GM12865 (cell line): ENCODE data around the gene TCHP.

Experiments
- DNase-seq: peaks from one replicate; pipeline ENCODE4 v3.0.0; 2010; ENCODE audit warnings: low read depth
- H3K4me3 ChIP-seq: 2 replicates; pipeline ENCODE4 v1.5.1; 2011; ENCODE audit warnings: mild to moderate bottlenecking, low read depth, low read length, control low read depth
- TF ChIP-seq, protein P1 (sequence below): IDR thresholded peaks from 2 replicates; pipeline ENCODE4 v1.5.1; 2011; ENCODE audit warnings: low read length, control low read depth, low read depth, inconsistent platforms; ENCODE audit not compliant: insufficient read depth; ENCODE audit errors: missing control alignments

TCHP gene

GRCh38 chr12:109961201-109961600, 61.1 kb downstream of the TCHP start:
- TF ChIP-seq, protein P1, sequence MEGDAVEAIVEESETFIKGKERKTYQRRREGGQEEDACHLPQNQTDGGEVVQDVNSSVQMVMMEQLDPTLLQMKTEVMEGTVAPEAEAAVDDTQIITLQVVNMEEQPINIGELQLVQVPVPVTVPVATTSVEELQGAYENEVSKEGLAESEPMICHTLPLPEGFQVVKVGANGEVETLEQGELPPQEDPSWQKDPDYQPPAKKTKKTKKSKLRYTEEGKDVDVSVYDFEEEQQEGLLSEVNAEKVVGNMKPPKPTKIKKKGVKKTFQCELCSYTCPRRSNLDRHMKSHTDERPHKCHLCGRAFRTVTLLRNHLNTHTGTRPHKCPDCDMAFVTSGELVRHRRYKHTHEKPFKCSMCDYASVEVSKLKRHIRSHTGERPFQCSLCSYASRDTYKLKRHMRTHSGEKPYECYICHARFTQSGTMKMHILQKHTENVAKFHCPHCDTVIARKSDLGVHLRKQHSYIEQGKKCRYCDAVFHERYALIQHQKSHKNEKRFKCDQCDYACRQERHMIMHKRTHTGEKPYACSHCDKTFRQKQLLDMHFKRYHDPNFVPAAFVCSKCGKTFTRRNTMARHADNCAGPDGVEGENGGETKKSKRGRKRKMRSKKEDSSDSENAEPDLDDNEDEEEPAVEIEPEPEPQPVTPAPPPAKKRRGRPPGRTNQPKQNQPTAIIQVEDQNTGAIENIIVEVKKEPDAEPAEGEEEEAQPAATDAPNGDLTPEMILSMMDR = no peak
- no peak overlapping the region for H3K4me3 ChIP-seq
- DNase-seq = no peak

DNA sequence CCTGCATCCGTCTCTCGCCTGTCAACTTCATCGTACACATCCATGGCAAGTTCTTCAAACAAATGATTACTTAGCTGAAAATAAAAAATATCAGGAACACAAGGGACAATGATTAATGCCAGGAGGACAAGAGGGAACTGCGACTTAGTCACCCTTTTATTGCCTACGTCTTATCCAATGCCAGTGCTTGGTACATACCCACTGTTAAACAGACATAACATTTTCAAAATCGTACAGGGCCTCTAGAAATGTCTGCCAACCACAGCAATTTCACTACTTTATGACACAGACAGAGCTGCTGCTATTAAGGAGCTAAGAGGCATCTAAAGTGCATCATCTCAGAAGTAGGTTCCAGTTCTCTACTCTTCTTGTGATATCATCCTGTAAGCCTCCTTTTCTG, 61.5 kb downstream of the TCHP start:
- TF ChIP-seq, protein P1 = no peak
- no peak for DNase-seq
- no peak overlapping the region for H3K4me3 ChIP-seq

- no peak overlapping the region for H3K4me3 ChIP-seq
- TF ChIP-seq, protein P1 = no peak
- no peak for DNase-seq
Observed at GRCh38 chr12:109962398-109962797, 62.3 kb downstream of the TCHP start.

GRCh38 chr12:109963330-109963729, 63.3 kb downstream of the TCHP start:
- DNase-seq = no peak

GRCh38 chr12:109963743-109964429, 63.8 kb downstream of the TCHP start:
- TF ChIP-seq, protein P1 = no peak
- DNase-seq = no peak

More at GRCh38 chr12:109963330-109963729, 63.3 kb downstream of the TCHP start:
- TF ChIP-seq, protein P1 = no peak
- H3K4me3 ChIP-seq = no peak overlapping the region

GRCh38 chr12:109966546-109966945, 66.5 kb downstream of the TCHP start:
- TF ChIP-seq, protein P1 = no peak
- no peak overlapping the region for H3K4me3 ChIP-seq
- no peak for DNase-seq

More at GRCh38 chr12:109963743-109964429, 63.8 kb downstream of the TCHP start:
- no peak overlapping the region for H3K4me3 ChIP-seq
